ENCODE measurements around the gene ZNF266.

GRCh38 chr19:9436358-9436757 lies 985 bp upstream of the ZNF266 start:
- TF ChIP-seq POLR2AphosphoS5 (IDR thresholded peaks at IDR 0.05; ENCODE audit: low read depth, low read length) (no peak), SIN3A (IDR thresholded peaks at IDR 0.05; ENCODE audit: borderline replicate concordance, insufficient read depth, low read length) (no peak)
